A549 (cell line): Measurements from ENCODE around the gene CIAPIN1. TPM values are rescaled to one million over a fixed set of nuclear protein-coding genes. Genes with fewer than 3 reads are reported as not detected.

Experiments
- ATAC-seq, 2 experiments: fragments of 200-7000 bp in 1 of 2; fragments of >200 bp in 1 of 2; cut with Nextera tagmentation in 1 of 2; cut with Tn5 transposase in 1 of 2; 3 replicates each; pipeline versions ENCODE4 v1.8.0 to v1.9.1; 2018 to 2020; ENCODE audit warnings: mild to moderate bottlenecking in 1 of 2, moderate library complexity in 1 of 2
- CTCF ChIA-PET: fragments of 300-600 bp; sonication (Branson Sonifier 250); formaldehyde crosslinking; extraction: SDS; loops from one replicate; lab custom pipeline; 2021; ENCODE audit warnings: antibody characterized with exemption, inconsistent platforms; lab: Yijun Ruan, JAX
- POLR2A ChIA-PET: fragments of 350-600 bp; formaldehyde crosslinking; extraction: SDS; loops from one replicate; lab custom pipeline; 2021; ENCODE audit warnings: antibody characterized with exemption, inconsistent platforms; lab: Yijun Ruan, JAX
- DNase-seq, 2 experiments: peaks; one replicate each; pipeline versions ENCODE4 v3.0.0 to v3.0.0-alpha.2; 2011 to 2016; ENCODE audit warnings: low read depth in 1 of 2, low spot score in 1 of 2
- FAIRE-seq: peaks from 2 replicates; lab custom pipeline; 2011; peaks lifted over from hg19 to GRCh38; lab: Jason Lieb, UNC
- H3K27ac ChIP-seq, 2 experiments: fragments of >200 bp; sonication (Bioruptor Twin); formaldehyde crosslinking; 3 replicates each; pipeline ENCODE4 v1.5.1; 2016 to 2017
- H3K4me1 ChIP-seq: fragments of >200 bp; sonication (Bioruptor Twin); formaldehyde crosslinking; 3 replicates; pipeline ENCODE4 v1.6.1; 2016
- H3K4me2 ChIP-seq: fragments of >200 bp; sonication (Bioruptor Twin); formaldehyde crosslinking; 3 replicates; pipeline ENCODE4 v1.6.1; 2016
- H3K4me3 ChIP-seq: fragments of >200 bp; sonication (Bioruptor Twin); formaldehyde crosslinking; 3 replicates; pipeline ENCODE4 v1.5.1; 2016
- H3K9me3 ChIP-seq: fragments of >200 bp; sonication (Bioruptor Twin); formaldehyde crosslinking; 3 replicates; pipeline ENCODE4 v1.6.1; 2016
- CBX2 ChIP-seq: fragments of 200-600 bp; sonication (generic); IDR thresholded peaks from 2 replicates; pipeline ENCODE4 v1.6.1; 2016; ENCODE audit warnings: low read depth, mild to moderate bottlenecking, borderline replicate concordance
- CBX8 ChIP-seq: fragments of 200-600 bp; sonication (generic); IDR thresholded peaks from 2 replicates; pipeline ENCODE4 v1.6.1; 2016
- CEBPB ChIP-seq, 2 experiments: fragments of >200 bp in 1 of 2; sonication (Bioruptor Twin) in 1 of 2; formaldehyde crosslinking in 1 of 2; IDR thresholded peaks; 2 replicates each; pipeline ENCODE4 v1.6.1; 2012 to 2016
- CHD4 ChIP-seq: fragments of 200-600 bp; sonication (generic); IDR thresholded peaks from 2 replicates; pipeline ENCODE4 v1.6.1; 2016; ENCODE audit warnings: antibody characterized with exemption, mild to moderate bottlenecking, borderline replicate concordance
- CTCF ChIP-seq: fragments of >200 bp; sonication (Bioruptor Twin); formaldehyde crosslinking; IDR thresholded peaks from 3 replicates; pipeline ENCODE4 v1.5.1; 2016
- EHF ChIP-seq: fragments of 250-450 bp; sonication (Bioruptor Pico); IDR thresholded peaks from 2 replicates; pipeline ENCODE4 v1.5.0; 2020; ENCODE audit warnings: mild to moderate bottlenecking
- EHMT2 ChIP-seq: fragments of 200-600 bp; sonication (generic); IDR thresholded peaks from 2 replicates; pipeline ENCODE4 v1.6.1; 2016; ENCODE audit warnings: antibody characterized with exemption, low read depth, mild to moderate bottlenecking, moderate library complexity
- ELK1 ChIP-seq: fragments of 150-350 bp; IDR thresholded peaks from 2 replicates; pipeline ENCODE4 v1.6.1; 2014; ENCODE audit warnings: low read depth, mild to moderate bottlenecking, low read length
- ESRRA ChIP-seq: fragments of 150-350 bp; IDR thresholded peaks from 2 replicates; pipeline ENCODE4 v1.6.1; 2014; ENCODE audit warnings: mild to moderate bottlenecking, low read length, borderline replicate concordance
- FOSB ChIP-seq: fragments of 250-450 bp; sonication (Bioruptor Pico); IDR thresholded peaks from 2 replicates; pipeline ENCODE4 v1.5.0; 2020; ENCODE audit warnings: mild to moderate bottlenecking, moderate library complexity
- FOXS1 ChIP-seq: fragments of 250-450 bp; sonication (Bioruptor Pico); IDR thresholded peaks from 2 replicates; pipeline ENCODE4 v1.5.0; 2020; ENCODE audit warnings: mild to moderate bottlenecking, moderate library complexity
- GATA3 ChIP-seq: IDR thresholded peaks from 2 replicates; pipeline ENCODE4 v1.6.1; 2012; ENCODE audit warnings: borderline replicate concordance
- HDAC2 ChIP-seq: fragments of 200-600 bp; sonication (generic); IDR thresholded peaks from 2 replicates; pipeline ENCODE4 v1.6.1; 2016
- HEYL ChIP-seq: fragments of 250-450 bp; sonication (Bioruptor Pico); IDR thresholded peaks from 2 replicates; pipeline ENCODE4 v1.8.0; 2021; ENCODE audit warnings: mild to moderate bottlenecking, moderate library complexity
- HOXB13 ChIP-seq: fragments of 250-450 bp; sonication (Bioruptor Pico); IDR thresholded peaks from 2 replicates; pipeline ENCODE4 v1.5.0; 2020; ENCODE audit warnings: low read depth, mild to moderate bottlenecking, moderate library complexity
- JUN ChIP-seq, 2 experiments: fragments of >200 bp; sonication (Bioruptor Twin); formaldehyde crosslinking; IDR thresholded peaks; 2 replicates in 1 of 2; 3 replicates in 1 of 2; pipeline ENCODE4 v1.6.1; 2016 to 2017
- JUNB ChIP-seq: fragments of >200 bp; sonication (Bioruptor Twin); formaldehyde crosslinking; IDR thresholded peaks from 2 replicates; pipeline ENCODE4 v1.6.1; 2016
- KDM1A ChIP-seq: fragments of 200-600 bp; sonication (generic); IDR thresholded peaks from 2 replicates; pipeline ENCODE4 v1.6.1; 2016; ENCODE audit warnings: low read depth, mild to moderate bottlenecking
- KDM5A ChIP-seq: fragments of 200-600 bp; sonication (generic); IDR thresholded peaks from 2 replicates; pipeline ENCODE4 v1.6.1; 2016; ENCODE audit warnings: antibody characterized with exemption, mild to moderate bottlenecking
- MAX ChIP-seq: IDR thresholded peaks from 2 replicates; pipeline ENCODE4 v1.6.1; 2012
- NR3C1 ChIP-seq: fragments of >200 bp; sonication (Bioruptor Twin); formaldehyde crosslinking; IDR thresholded peaks from 3 replicates; pipeline ENCODE4 v1.6.1; 2017
- POLR2A ChIP-seq: IDR thresholded peaks from 2 replicates; pipeline ENCODE4 v1.6.1; 2012; ENCODE audit warnings: mild to moderate bottlenecking, low read length
- RCOR1 ChIP-seq: fragments of 150-350 bp; IDR thresholded peaks from 2 replicates; pipeline ENCODE4 v1.6.1; 2014; ENCODE audit warnings: antibody characterized with exemption, low read length, low read depth
- RFX5 ChIP-seq: fragments of 450-650 bp; IDR thresholded peaks from 2 replicates; pipeline ENCODE4 v1.7.1; 2014; ENCODE audit warnings: antibody characterized with exemption, mild to moderate bottlenecking, moderate library complexity
- RNF2 ChIP-seq: fragments of 200-600 bp; sonication (generic); IDR thresholded peaks from 2 replicates; pipeline ENCODE4 v1.6.1; 2016; ENCODE audit warnings: low read depth, mild to moderate bottlenecking, antibody characterized with exemption, moderate library complexity, borderline replicate concordance
- SMC3 ChIP-seq: fragments of >200 bp; sonication (Bioruptor Twin); formaldehyde crosslinking; IDR thresholded peaks from 3 replicates; pipeline ENCODE4 v1.6.1; 2018; ENCODE audit warnings: inconsistent platforms
- SREBF2 ChIP-seq: fragments of 450-650 bp; IDR thresholded peaks from 2 replicates; pipeline ENCODE4 v1.6.1; 2014; ENCODE audit warnings: mild to moderate bottlenecking, moderate library complexity
- TFCP2L1 ChIP-seq: fragments of 250-450 bp; sonication (Bioruptor Pico); IDR thresholded peaks from 2 replicates; pipeline ENCODE4 v1.5.0; 2021; ENCODE audit warnings: mild to moderate bottlenecking
- ZC3H11A ChIP-seq: fragments of 450-650 bp; IDR thresholded peaks from 2 replicates; pipeline ENCODE4 v1.6.1; 2014; ENCODE audit warnings: antibody characterized with exemption, mild to moderate bottlenecking
- ZNF302 ChIP-seq: fragments of 250-450 bp; sonication (Bioruptor Pico); IDR thresholded peaks from 2 replicates; pipeline ENCODE4 v1.9.0; 2021; ENCODE audit warnings: inconsistent platforms, mild to moderate bottlenecking, moderate library complexity
- ZSCAN20 ChIP-seq: fragments of 250-450 bp; sonication (Bioruptor Pico); IDR thresholded peaks from 2 replicates; pipeline ENCODE4 v1.8.0; 2022; ENCODE audit warnings: mild to moderate bottlenecking, moderate library complexity
- WGBS: methylation state at CpG from one replicate; pipeline ENCODE4 v1.1.6; 2017; ENCODE audit errors: missing lambda C conversion rate; 5-methylcytosine and 5-hydroxymethylcytosine counted together
- polyA plus RNA-seq, 4 experiments: library from polyadenylated mRNA; depleted of rRNA in 3 of 4; stranded (reverse); fragments of >200 nt; fragmentation: RNase III in 1 of 4; extraction: RNeasy Plus Mini Kit Qiagen cat#74134 plus additional on column Dnase treatment in 1 of 4; gene quantifications; 2 replicates in 3 of 4; 3 replicates in 1 of 4; pipeline ENCODE4 v1.2.3, GENCODE V29; 2011 to 2017
- TF ChIP-seq, protein P1 (sequence below): fragments of 200-600 bp; sonication (generic); IDR thresholded peaks from 2 replicates; pipeline ENCODE4 v1.6.1; 2016; ENCODE audit warnings: antibody characterized with exemption, mild to moderate bottlenecking, moderate library complexity
- TF ChIP-seq, protein P2 (sequence below): IDR thresholded peaks from 2 replicates; pipeline ENCODE4 v1.6.1; 2012
- TF ChIP-seq, protein P3 (sequence below): IDR thresholded peaks from 2 replicates; pipeline ENCODE4 v1.6.1; 2012; ENCODE audit warnings: low read depth, borderline replicate concordance

Gene CIAPIN1
- polyA plus RNA-seq, 2 of the 4 experiments (the other 2 are of a cell fraction), result 71.5 to 101 TPM

DNA sequence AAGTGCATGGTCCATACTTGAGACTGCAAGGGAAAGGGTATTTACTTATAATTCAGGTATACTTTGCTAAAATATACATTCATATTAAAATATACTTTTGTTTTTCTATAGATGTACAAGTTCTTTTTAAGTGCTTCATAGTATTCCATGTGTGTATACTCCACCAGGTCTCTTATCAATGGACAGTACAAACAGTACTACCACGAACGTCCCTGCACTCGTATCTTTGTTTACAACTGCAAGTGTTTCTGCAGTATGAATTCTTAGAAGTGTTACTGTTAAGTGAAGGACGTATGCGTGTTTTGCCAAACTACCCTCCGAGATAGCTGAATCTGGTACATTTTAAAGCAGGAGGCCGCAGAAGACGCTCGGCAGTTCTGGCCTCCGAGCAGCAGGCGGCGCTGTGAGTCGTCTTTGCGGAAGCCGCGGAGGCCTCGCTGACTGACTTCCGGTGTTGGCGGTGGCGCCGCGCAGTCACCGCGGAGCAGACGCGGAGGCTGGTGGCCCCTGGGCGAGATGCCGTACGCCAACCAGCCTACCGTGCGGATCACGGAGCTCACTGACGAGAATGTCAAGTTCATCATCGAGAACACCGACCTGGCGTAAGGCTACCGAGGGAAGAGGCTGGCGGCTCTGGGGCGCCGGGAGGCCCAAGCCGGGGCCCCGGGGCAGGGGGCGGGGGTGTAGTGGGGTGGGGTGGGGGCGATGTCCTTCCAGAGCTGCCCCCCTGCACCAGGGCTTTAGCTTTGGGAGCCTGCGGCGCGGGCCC is 15.2 kb upstream of the CIAPIN1 start, which contains the start of gene POLR2C:
Gene POLR2C (plus strand): TSS at position 471 of the 769 bp plus-strand sequence. CDS start 46 bp downstream, at position 517.
- Histone ChIP-seq H3K4me3 (peak within 1 kb of the TSS; percentile 82), H3K9me3 (no peaks in the 10 kb centered on the region), H3K4me1 (peaks cover 37% of the 10 kb centered on the region), H3K27ac (peak within 1 kb of the TSS; percentile 93 to 97), H3K4me2 (peak within 1 kb of the TSS; percentile 74)
- 1% methylated on average over 26 of the region's 47 CpGs for WGBS
- CTCF ChIA-PET, result interaction anchor here (0.8 to 4.4 kb wide), 25 partner anchors 8 to 1352 kb away, joined by 3 to 54 read pairs (median 7); partner anchors contain the start of genes CIAPIN1, COQ9 and DOK4
- ATAC-seq (peak; percentile 93 to 97), DNase-seq (peak; percentile 85 to 91), FAIRE-seq (no peak)
- POLR2A ChIA-PET, result interaction anchor here (0.5 to 2.5 kb wide), 18 partner anchors 9 to 162 kb away, joined by 3 to 25 read pairs (median 4); partner anchors contain the start of genes CIAPIN1 and COQ9
- TF ChIP-seq CHD4 (no peak), ZC3H11A (no peak), NR3C1 (no peak), TFCP2L1 (CRISPR knock-in tag) (no peak), HOXB13 (CRISPR knock-in tag) (no peak), CTCF (peak; percentile 82), HEYL (CRISPR knock-in tag) (no peak), RNF2 (no peak), HDAC2 (no peak), KDM5A (no peak), CBX2 (no peak), ZNF302 (CRISPR knock-in tag) (no peak), MAX (peak; percentile 80), RFX5 (no peak), JUNB (no peak), POLR2A (peak; percentile 99), ELK1 (0 out of 2 replicates have a peak, but pooled peaks have one; percentile 24), FOXS1 (no peak), RCOR1 (no peak), CBX8 (no peak), CEBPB (IDR thresholded peaks at IDR 0.05) (no peak), GATA3 (no peak), ESRRA (no peak), KDM1A (no peak), JUN (IDR thresholded peaks at IDR 0.05) (peak; percentile 75 to 96; a peak in 4 of 5 replicates), SREBF2 (no peak), FOSB (no peak), SMC3 (peak; percentile 71), ZSCAN20 (CRISPR knock-in tag) (no peak), EHMT2 (no peak), EHF (CRISPR knock-in tag) (no peak)
- TF ChIP-seq, protein P1, sequence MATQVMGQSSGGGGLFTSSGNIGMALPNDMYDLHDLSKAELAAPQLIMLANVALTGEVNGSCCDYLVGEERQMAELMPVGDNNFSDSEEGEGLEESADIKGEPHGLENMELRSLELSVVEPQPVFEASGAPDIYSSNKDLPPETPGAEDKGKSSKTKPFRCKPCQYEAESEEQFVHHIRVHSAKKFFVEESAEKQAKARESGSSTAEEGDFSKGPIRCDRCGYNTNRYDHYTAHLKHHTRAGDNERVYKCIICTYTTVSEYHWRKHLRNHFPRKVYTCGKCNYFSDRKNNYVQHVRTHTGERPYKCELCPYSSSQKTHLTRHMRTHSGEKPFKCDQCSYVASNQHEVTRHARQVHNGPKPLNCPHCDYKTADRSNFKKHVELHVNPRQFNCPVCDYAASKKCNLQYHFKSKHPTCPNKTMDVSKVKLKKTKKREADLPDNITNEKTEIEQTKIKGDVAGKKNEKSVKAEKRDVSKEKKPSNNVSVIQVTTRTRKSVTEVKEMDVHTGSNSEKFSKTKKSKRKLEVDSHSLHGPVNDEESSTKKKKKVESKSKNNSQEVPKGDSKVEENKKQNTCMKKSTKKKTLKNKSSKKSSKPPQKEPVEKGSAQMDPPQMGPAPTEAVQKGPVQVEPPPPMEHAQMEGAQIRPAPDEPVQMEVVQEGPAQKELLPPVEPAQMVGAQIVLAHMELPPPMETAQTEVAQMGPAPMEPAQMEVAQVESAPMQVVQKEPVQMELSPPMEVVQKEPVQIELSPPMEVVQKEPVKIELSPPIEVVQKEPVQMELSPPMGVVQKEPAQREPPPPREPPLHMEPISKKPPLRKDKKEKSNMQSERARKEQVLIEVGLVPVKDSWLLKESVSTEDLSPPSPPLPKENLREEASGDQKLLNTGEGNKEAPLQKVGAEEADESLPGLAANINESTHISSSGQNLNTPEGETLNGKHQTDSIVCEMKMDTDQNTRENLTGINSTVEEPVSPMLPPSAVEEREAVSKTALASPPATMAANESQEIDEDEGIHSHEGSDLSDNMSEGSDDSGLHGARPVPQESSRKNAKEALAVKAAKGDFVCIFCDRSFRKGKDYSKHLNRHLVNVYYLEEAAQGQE, result no peak
- TF ChIP-seq, protein P2, sequence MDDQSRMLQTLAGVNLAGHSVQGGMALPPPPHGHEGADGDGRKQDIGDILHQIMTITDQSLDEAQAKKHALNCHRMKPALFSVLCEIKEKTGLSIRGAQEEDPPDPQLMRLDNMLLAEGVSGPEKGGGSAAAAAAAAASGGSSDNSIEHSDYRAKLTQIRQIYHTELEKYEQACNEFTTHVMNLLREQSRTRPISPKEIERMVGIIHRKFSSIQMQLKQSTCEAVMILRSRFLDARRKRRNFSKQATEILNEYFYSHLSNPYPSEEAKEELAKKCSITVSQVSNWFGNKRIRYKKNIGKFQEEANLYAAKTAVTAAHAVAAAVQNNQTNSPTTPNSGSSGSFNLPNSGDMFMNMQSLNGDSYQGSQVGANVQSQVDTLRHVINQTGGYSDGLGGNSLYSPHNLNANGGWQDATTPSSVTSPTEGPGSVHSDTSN, result 0 out of 2 replicates have a peak, but pooled peaks have one; percentile 23
- TF ChIP-seq, protein P3, sequence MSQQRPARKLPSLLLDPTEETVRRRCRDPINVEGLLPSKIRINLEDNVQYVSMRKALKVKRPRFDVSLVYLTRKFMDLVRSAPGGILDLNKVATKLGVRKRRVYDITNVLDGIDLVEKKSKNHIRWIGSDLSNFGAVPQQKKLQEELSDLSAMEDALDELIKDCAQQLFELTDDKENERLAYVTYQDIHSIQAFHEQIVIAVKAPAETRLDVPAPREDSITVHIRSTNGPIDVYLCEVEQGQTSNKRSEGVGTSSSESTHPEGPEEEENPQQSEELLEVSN, result no peak
